Sigmoid colon (tissue), 7 donors: Measurements from ENCODE around the gene SELENOO. TPM values are rescaled to one million over a fixed set of nuclear protein-coding genes. Genes with fewer than 3 reads are reported as not detected.

Source experiments
- DNase-seq: peaks from one replicate; pipeline ENCODE4 v3.0.0-alpha.2; 2019
- H3K27ac ChIP-seq, 4 donors: fragments of 200-600 bp; sonication (generic); one replicate each; pipeline ENCODE4 v1.5.1; 2016 to 2019; ENCODE audit warnings: mild to moderate bottlenecking in 1 of 4
- H3K27me3 ChIP-seq, 3 donors: fragments of 200-600 bp; sonication (generic); one replicate each; pipeline ENCODE4 v1.5.1; 2019; ENCODE audit warnings: mild to moderate bottlenecking in 1 of 3
- H3K36me3 ChIP-seq, 4 donors: fragments of 200-600 bp; sonication (generic); one replicate each; pipeline ENCODE4 v1.5.1; 2016 to 2019
- H3K4me1 ChIP-seq, 4 donors: fragments of 200-600 bp; sonication (generic); one replicate each; pipeline ENCODE4 v1.5.1; 2017 to 2019
- H3K4me3 ChIP-seq, 4 donors: fragments of 200-600 bp; sonication (generic); one replicate each; pipeline ENCODE4 v1.5.1; 2017 to 2019; ENCODE audit warnings: mild to moderate bottlenecking in 2 of 4, moderate library complexity in 1 of 4
- H3K9me3 ChIP-seq, 4 donors: fragments of 200-600 bp in 3 of 4; sonication (generic) in 3 of 4; one replicate each; pipeline versions ENCODE4 v1.5.1 to v1.6.1; 2013 to 2019
- EP300 ChIP-seq, 4 donors: sonication (generic); formaldehyde crosslinking; IDR thresholded peaks; one replicate each; pipeline ENCODE4 v1.6.1; 2017; ENCODE audit warnings: antibody characterized with exemption in 4 of 4
- POLR2A ChIP-seq, 2 donors: fragments of 450-650 bp; IDR thresholded peaks; one replicate each; pipeline ENCODE4 v1.6.1; 2016; ENCODE audit warnings: antibody characterized with exemption in 2 of 2, mild to moderate bottlenecking in 2 of 2, moderate library complexity in 2 of 2
- POLR2AphosphoS5 ChIP-seq, 4 donors: sonication (generic); formaldehyde crosslinking; IDR thresholded peaks; one replicate each; pipeline ENCODE4 v1.6.1; 2017; ENCODE audit warnings: antibody characterized with exemption in 4 of 4
- WGBS, 2 donors: extraction: QIAGEN DNeasy Blood & Tissue Kit; methylation state at CpG; one replicate each; pipeline ENCODE4 v1.1.7; 2013; 5-methylcytosine and 5-hydroxymethylcytosine counted together
- intact Hi-C: fragments of 100-400 bp; cut with DNase I; formaldehyde crosslinking; loops from one replicate; pipeline ENCODE4 v1.15.1; 2023
- polyA plus RNA-seq, 3 donors: library from polyadenylated mRNA; stranded (reverse); fragments of 200-250 nt; gene quantifications; one replicate each; pipeline ENCODE4 v1.2.3, GENCODE V29; 2013
- total RNA-seq, 4 donors: library from RNA; depleted of rRNA; stranded (reverse); fragments of >200 nt; gene quantifications; one replicate each; pipeline ENCODE4 v1.1.0, GENCODE V29; 2016
- TF ChIP-seq, protein P1 (sequence below), 4 experiments: fragments of 450-650 bp in 3 of 4; fragments of 200-600 bp in 1 of 4; IDR thresholded peaks; one replicate each; pipeline ENCODE4 v1.5.1; 2016 to 2019; ENCODE audit warnings: antibody characterized with exemption in 4 of 4, mild to moderate bottlenecking in 3 of 4, moderate library complexity in 2 of 4
- donor health status: healthy with polysubstance abuse.
- donor health status: Bipolar disorder and iron deficiency.
- donor health status: healthy.

The SELENOO gene
- total and polyA plus RNA-seq, 7 donors: 10.2 to 30.2 (median 17.9) TPM

DNA sequence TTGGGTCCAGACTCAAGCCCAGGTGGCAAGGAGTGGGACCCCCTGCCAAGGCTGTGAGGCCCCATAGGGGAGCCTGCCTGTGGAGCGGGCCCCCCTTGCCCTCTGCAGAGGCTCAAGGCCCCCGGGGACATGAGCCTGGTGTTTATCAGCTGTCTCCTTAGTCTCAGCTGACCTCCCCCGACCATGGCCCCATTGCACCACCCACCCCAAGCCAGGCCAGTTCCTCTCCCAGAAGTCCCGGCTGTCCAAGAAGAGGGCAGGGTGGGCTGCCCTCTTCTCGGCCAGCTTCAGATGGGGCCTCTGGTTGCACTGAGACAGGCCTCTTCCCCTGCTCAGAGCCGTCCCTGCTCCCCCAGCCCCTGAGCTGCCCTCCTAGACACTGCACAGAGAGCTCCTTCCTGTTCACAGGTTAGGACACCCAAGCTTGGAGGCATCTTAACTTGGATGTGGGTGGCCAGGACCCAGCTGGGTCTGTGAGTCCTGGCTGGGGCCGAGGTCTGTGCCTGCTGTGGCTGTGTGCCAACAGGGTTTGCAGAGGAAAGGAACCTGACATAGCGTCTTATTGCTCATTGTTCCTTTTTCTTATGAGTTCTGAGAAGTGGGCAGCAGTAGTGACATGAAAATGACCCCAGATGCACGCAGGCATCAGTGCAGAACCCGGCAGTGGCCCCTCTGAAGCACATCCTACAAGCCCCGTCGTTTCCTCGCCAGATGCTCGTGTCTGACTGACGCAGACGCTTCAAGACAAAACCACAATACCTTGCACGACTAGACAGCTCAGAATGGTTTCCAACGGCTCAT lies 9.7 kb upstream of the SELENOO start:
- intact Hi-C loops: loop anchor here (10.0 kb wide), 1 partner anchor 336 kb away; the partner anchor contains the start of gene ZBED4
- Histone ChIP-seq H3K4me3 (peak overlapping the region; percentile 19 to 47 (median 41)), H3K4me1 (peaks cover 0 to 50% (median 39%) of the 10 kb centered on the region in 4 donors), H3K9me3 (no peaks in the 10 kb centered on the region), H3K36me3 (peaks cover 0 to 28% (median 11%) of the 10 kb centered on the region in 4 donors), H3K27me3 (no peaks in the 10 kb centered on the region), H3K27ac (peak overlapping the region; percentile 63 to 82 (median 78))
- TF ChIP-seq POLR2A (IDR thresholded peaks at IDR 0.05) (no peak), EP300 (IDR thresholded peaks at IDR 0.05) (no peak), POLR2AphosphoS5 (IDR thresholded peaks at IDR 0.05) (peak in 1 of 4 donors; percentile 18)
- TF ChIP-seq, protein P1, sequence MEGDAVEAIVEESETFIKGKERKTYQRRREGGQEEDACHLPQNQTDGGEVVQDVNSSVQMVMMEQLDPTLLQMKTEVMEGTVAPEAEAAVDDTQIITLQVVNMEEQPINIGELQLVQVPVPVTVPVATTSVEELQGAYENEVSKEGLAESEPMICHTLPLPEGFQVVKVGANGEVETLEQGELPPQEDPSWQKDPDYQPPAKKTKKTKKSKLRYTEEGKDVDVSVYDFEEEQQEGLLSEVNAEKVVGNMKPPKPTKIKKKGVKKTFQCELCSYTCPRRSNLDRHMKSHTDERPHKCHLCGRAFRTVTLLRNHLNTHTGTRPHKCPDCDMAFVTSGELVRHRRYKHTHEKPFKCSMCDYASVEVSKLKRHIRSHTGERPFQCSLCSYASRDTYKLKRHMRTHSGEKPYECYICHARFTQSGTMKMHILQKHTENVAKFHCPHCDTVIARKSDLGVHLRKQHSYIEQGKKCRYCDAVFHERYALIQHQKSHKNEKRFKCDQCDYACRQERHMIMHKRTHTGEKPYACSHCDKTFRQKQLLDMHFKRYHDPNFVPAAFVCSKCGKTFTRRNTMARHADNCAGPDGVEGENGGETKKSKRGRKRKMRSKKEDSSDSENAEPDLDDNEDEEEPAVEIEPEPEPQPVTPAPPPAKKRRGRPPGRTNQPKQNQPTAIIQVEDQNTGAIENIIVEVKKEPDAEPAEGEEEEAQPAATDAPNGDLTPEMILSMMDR (IDR thresholded peaks at IDR 0.05): no peak
- WGBS, 2 donors: 38 to 62% methylated on average over 18 of the region's 18 CpGs
- no peak for DNase-seq

DNA sequence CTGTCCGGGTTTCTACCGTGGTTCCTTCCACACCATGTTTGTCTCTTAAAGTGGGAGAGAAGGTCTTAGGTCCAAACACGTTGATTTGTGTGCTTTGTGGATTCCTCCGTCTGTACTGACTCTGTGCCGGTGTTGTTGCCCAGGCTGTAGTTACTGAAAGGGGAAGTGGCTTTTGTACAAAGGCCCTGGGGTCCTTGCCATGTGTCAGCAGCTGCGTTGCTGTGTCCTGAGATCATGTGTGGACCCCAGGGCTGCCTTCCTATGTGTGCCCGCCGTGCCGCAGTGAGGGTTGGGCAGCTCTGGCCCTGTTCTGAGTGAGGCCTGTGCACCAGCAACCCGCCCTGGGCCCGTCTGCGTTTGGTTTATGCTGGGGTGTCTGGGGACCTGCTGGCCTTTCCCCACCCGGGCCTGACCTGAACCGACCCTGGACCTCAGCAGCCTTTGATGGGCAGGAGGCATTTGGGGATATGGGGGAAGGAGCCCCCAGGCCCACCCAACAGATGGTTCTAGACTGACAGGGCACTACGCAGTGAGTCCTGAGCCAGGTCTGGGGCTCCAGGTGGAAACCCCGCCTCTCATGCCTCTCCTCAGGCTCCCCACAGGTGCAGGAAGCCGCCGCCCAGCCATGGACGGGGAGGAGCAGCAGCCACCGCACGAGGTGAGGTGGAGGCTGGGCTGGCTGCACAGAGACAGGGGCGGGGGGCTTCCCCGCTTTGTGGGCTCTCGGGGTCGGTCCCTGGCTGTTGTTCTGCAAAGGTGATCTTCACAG lies 8.2 kb upstream of the SELENOO start:
- peaks cover 0 to 37% (median 11%) of the 10 kb centered on the region in 4 donors for H3K36me3 ChIP-seq
- DNase-seq: no peak
- intact Hi-C loops: loop anchor here (10.0 kb wide), 1 partner anchor 338 kb away; the partner anchor contains the start of gene ZBED4
- no peak overlapping the region for H3K4me3 ChIP-seq
- 49 to 70% methylated on average over 25 of the region's 25 CpGs for WGBS, 2 donors
- TF ChIP-seq POLR2A (IDR thresholded peaks at IDR 0.05) (no peak), POLR2AphosphoS5 (IDR thresholded peaks at IDR 0.05) (no peak), EP300 (IDR thresholded peaks at IDR 0.05) (no peak)
- TF ChIP-seq, protein P1 (IDR thresholded peaks at IDR 0.05): no peak
- H3K4me1 ChIP-seq: peaks cover 0 to 36% (median 26%) of the 10 kb centered on the region in 4 donors
- peak overlapping the region in 2 of 4 donors; percentile 16 to 33 for H3K27ac ChIP-seq
- no peaks in the 10 kb centered on the region for H3K9me3 ChIP-seq
- H3K27me3 ChIP-seq: no peaks in the 10 kb centered on the region

DNA sequence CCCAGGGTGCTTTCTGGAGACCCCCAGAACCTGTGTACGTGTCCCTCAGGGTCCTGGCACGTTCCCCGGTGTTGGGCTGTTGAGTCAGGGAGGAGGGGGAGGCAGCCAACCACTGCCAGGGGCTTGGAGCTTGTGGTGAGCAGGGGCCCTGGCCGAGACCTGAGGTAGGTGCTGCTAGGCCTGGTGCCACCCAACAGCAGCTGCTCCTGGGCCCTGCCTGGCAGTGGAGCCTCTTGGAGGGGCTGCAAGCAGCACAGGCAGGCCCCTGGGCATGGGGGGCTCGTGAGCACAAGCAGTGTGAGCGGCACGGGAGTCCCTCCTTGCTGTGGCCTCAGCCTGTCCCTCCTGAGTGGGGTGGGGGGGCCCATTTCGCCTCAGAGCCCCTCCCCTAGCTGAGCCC lies 7.2 kb upstream of the SELENOO start:
- 86 to 92% methylated on average over 8 of the region's 8 CpGs for WGBS, 2 donors
- TF ChIP-seq POLR2A (IDR thresholded peaks at IDR 0.05) (no peak), EP300 (IDR thresholded peaks at IDR 0.05) (no peak), POLR2AphosphoS5 (IDR thresholded peaks at IDR 0.05) (no peak)
- TF ChIP-seq, protein P1 (IDR thresholded peaks at IDR 0.05): no peak
- Histone ChIP-seq H3K27me3 (no peaks in the 10 kb centered on the region), H3K4me1 (peaks cover 0 to 36% (median 26%) of the 10 kb centered on the region in 4 donors), H3K9me3 (no peaks in the 10 kb centered on the region), H3K36me3 (peaks cover 0 to 46% (median 14%) of the 10 kb centered on the region in 4 donors), H3K4me3 (no peak overlapping the region), H3K27ac (no peak overlapping the region)
- DNase-seq: no peak
- intact Hi-C loops: loop anchor here (10.0 kb wide), 1 partner anchor 339 kb away; the partner anchor contains the start of gene ZBED4

DNA sequence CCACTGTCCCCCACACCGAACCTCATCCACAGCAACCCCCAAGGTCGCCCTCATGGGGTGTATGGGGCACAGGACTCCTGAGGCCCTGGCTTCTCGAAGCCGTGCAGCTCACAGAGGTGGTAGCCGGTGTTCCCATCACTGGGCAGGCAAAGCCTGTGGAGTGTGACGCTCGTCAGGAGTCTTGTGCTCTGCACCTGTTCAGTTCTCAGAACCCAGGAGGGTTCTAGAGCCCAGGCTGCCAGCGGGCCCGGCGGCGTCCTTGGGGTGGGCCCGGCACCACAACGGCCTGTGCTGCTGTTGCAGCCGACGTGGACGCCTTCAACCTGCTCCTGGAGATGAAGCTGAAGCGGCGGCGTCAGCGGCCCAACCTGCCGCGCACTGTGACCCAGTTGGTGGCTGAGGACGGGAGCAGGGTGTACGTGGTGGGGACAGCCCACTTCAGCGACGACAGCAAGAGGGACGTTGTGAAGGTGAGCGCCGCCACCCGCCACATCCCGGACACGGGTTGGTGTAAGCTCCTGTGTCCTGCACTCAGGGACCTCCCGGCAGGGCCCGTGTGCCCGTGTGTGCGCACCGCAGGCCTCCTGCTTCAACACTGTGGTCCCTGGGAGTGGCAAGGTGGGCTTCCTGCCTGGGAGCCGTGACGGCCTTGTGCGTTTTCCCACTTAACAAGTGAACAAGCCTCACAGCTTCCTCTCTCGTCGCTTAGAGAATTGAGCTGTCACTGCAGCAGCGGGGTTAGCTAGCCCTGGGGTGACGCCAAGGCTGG lies 6.6 kb upstream of the SELENOO start:
- WGBS, 2 donors: 93 to 95% methylated on average over 44 of the region's 44 CpGs
- H3K9me3 ChIP-seq: no peaks in the 10 kb centered on the region
- peaks cover 0 to 46% (median 16%) of the 10 kb centered on the region in 4 donors for H3K36me3 ChIP-seq
- H3K27ac ChIP-seq: no peak overlapping the region
- H3K4me3 ChIP-seq: no peak overlapping the region
- DNase-seq: no peak
- no peaks in the 10 kb centered on the region for H3K27me3 ChIP-seq
- TF ChIP-seq POLR2A (IDR thresholded peaks at IDR 0.05): no peak
- TF ChIP-seq, protein P1 (IDR thresholded peaks at IDR 0.05): no peak
- no peak for TF ChIP-seq EP300 (IDR thresholded peaks at IDR 0.05)
- TF ChIP-seq POLR2AphosphoS5 (IDR thresholded peaks at IDR 0.05): no peak
- intact Hi-C loops: loop anchor here (10.0 kb wide), 1 partner anchor 339 kb away; the partner anchor contains the start of gene ZBED4
- peaks cover 0 to 30% (median 23%) of the 10 kb centered on the region in 4 donors for H3K4me1 ChIP-seq
